ENCODE data around the gene KIFC3.
A peak's percentile ranks its signal among the peaks of the same experiment; 100 is the strongest.
"Not testable (repeated sequence)": the region's sequence is repeated elsewhere in the genome, so short reads cannot be mapped to it uniquely, and the experiment has no call there.

The KIFC3 gene

GRCh38 chr16:57750796-57751538 lies 51.3 kb downstream of the KIFC3 start:
- no peak for DNase-seq

- no peak for DNase-seq
Observed at GRCh38 chr16:57749856-57750452, 52.3 kb downstream of the KIFC3 start.

- DNase-seq = no peak
Observed at GRCh38 chr16:57749101-57749692, 53.1 kb downstream of the KIFC3 start.

GRCh38 chr16:57748596-57748995 lies 53.7 kb downstream of the KIFC3 start:
- no peak for DNase-seq

- no peak for DNase-seq
Observed at GRCh38 chr16:57747996-57748395, 54.3 kb downstream of the KIFC3 start.

GRCh38 chr16:57747496-57747895 lies 54.8 kb downstream of the KIFC3 start:
- DNase-seq = no peak

GRCh38 chr16:57747091-57747490 lies 55.2 kb downstream of the KIFC3 start:
- no peak for DNase-seq

- DNase-seq = not testable (repeated sequence)
Observed at GRCh38 chr16:57746316-57746715, 56.0 kb downstream of the KIFC3 start.

- DNase-seq = no peak
Observed at GRCh38 chr16:57745768-57746167, 56.5 kb downstream of the KIFC3 start.

GRCh38 chr16:57744642-57744903 lies 57.7 kb downstream of the KIFC3 start:
- DNase-seq = no peak

- DNase-seq = no peak
Observed at GRCh38 chr16:57743886-57744641, 58.2 kb downstream of the KIFC3 start.

GRCh38 chr16:57743458-57743857 lies 58.8 kb downstream of the KIFC3 start:
- no peak for DNase-seq

- no peak for DNase-seq
Observed at GRCh38 chr16:57742543-57742942, 59.7 kb downstream of the KIFC3 start.

- no peak for DNase-seq
Observed at GRCh38 chr16:57741660-57742191, 60.6 kb downstream of the KIFC3 start.

- DNase-seq = no peak
Observed at GRCh38 chr16:57740423-57741071, 61.7 kb downstream of the KIFC3 start.

GRCh38 chr16:57739756-57740422 lies 62.4 kb downstream of the KIFC3 start:
- DNase-seq = no peak

- no peak for DNase-seq
Observed at GRCh38 chr16:57738844-57739243, 63.4 kb downstream of the KIFC3 start.

- DNase-seq = peak; percentile 28
Observed at GRCh38 chr16:57736419-57737351, 65.6 kb downstream of the KIFC3 start.

GRCh38 chr16:57735755-57736418 lies 66.4 kb downstream of the KIFC3 start, which contains the start of gene KATNB1:
KATNB1 (plus strand) TSS chr16:57735770; CDS start chr16:57737244, 1,474 bp downstream.
- no peak for DNase-seq

- peak; percentile 100 for DNase-seq
Observed at GRCh38 chr16:57734925-57735754, 67.2 kb downstream of the KIFC3 start.
